HFFc6 (cell line): Measurements from ENCODE around the gene TPD52L1. TPM values are rescaled to one million over a fixed set of nuclear protein-coding genes. Genes with fewer than 3 reads are reported as not detected.

ENCODE experiments used
- DNase-seq: peaks from one replicate; pipeline ENCODE4 v3.0.0-alpha.2; 2018
- H3K27ac Mint-ChIP-seq: 2 replicates; pipeline ENCODE4 v1.8.0; 2020; ENCODE audit warnings: mild to moderate bottlenecking, mixed read lengths
- H3K27me3 Mint-ChIP-seq: 2 replicates; pipeline ENCODE4 v1.8.0; 2021; ENCODE audit warnings: mild to moderate bottlenecking, moderate library complexity, mixed read lengths; ENCODE audit not compliant: insufficient read depth
- H3K36me3 Mint-ChIP-seq: 2 replicates; pipeline ENCODE4 v1.8.0; 2021; ENCODE audit warnings: low read depth, mixed read lengths
- H3K4me1 Mint-ChIP-seq: 2 replicates; pipeline ENCODE4 v1.8.0; 2020; ENCODE audit warnings: low read depth, mixed read lengths
- H3K4me3 Mint-ChIP-seq: 2 replicates; pipeline ENCODE4 v1.8.0; 2020; ENCODE audit warnings: mild to moderate bottlenecking, moderate library complexity, mixed read lengths
- H3K9me3 Mint-ChIP-seq: 2 replicates; pipeline ENCODE4 v1.8.0; 2020; ENCODE audit warnings: mild to moderate bottlenecking, mixed read lengths
- total RNA-seq, 6 experiments: library from RNA; stranded (reverse); fragmentation: NEBNext Ultra II Directional; extraction: Animal tissue kit (Norgen Biotek cat#: 25700); gene quantifications; 2 replicates in 1 of 6; 3 replicates in 5 of 6; pipeline ENCODE4 v1.2.3, GENCODE V29; 2021
- TF ChIP-seq, protein P1 (sequence below): fragments of 200-600 bp; sonication (generic); IDR thresholded peaks from 2 replicates; pipeline ENCODE4 v1.5.0; 2021; ENCODE audit warnings: antibody characterized with exemption, mild to moderate bottlenecking

TPD52L1 gene
- total RNA-seq, 6 experiments from 2014 or later = 11.0 to 36.8 (median 11.7) TPM

DNA sequence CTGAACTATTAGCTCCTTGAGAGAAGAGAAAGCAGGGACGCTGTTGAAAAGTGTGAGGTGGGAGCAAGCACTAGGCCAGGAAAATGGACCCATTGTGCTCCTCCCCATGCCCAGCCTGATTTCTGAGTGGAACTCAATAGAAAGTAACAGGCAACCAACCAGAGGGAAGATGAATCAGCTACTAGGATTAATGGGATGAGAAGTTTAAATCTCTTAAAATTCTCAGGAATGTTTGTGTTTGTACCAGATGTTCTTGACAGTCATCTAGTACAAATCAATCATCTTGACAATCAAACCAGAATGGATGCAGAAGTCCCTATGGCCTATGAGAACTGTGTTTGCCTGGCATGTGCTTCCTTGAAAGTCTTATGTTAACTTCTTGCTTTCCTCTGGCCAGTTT, 99.3 kb downstream of the TPD52L1 start:
- H3K9me3 Mint-ChIP-seq = no peaks in the 10 kb centered on the region
- H3K27me3 Mint-ChIP-seq = no peaks in the 10 kb centered on the region; the same call in 1 of the 2 replicates
- H3K4me3 Mint-ChIP-seq = peak overlapping the region; percentile 26
- TF ChIP-seq, protein P1, sequence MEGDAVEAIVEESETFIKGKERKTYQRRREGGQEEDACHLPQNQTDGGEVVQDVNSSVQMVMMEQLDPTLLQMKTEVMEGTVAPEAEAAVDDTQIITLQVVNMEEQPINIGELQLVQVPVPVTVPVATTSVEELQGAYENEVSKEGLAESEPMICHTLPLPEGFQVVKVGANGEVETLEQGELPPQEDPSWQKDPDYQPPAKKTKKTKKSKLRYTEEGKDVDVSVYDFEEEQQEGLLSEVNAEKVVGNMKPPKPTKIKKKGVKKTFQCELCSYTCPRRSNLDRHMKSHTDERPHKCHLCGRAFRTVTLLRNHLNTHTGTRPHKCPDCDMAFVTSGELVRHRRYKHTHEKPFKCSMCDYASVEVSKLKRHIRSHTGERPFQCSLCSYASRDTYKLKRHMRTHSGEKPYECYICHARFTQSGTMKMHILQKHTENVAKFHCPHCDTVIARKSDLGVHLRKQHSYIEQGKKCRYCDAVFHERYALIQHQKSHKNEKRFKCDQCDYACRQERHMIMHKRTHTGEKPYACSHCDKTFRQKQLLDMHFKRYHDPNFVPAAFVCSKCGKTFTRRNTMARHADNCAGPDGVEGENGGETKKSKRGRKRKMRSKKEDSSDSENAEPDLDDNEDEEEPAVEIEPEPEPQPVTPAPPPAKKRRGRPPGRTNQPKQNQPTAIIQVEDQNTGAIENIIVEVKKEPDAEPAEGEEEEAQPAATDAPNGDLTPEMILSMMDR = no peak
- no peaks in the 10 kb centered on the region for H3K36me3 Mint-ChIP-seq
- H3K4me1 Mint-ChIP-seq = peaks cover 29% of the 10 kb centered on the region
- H3K27ac Mint-ChIP-seq = peak overlapping the region; percentile 59; the same call in 1 of the 2 replicates
- DNase-seq = no peak

DNA sequence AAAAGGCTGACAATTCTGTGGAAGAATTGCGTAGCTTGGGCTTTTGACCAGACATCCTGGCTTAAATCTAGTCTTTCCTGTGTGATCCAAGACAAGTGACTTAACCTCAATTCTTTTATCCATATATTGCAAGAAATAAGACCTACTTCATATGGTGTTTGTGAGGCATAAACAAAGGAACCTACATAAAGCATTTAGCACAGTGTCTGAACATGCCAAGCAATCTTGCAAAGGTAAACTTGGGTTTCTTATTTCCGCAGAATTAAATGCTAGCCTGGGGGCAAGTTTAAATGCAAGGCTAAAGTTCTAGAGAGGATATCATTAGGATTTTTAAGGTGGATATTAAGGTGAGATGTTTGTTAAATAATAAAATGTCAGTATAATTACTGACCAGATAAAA, 100.3 kb downstream of the TPD52L1 start:
- Mint-ChIP-seq H3K4me3 (no peak overlapping the region), H3K27ac (no peak overlapping the region), H3K9me3 (no peaks in the 10 kb centered on the region), H3K36me3 (no peaks in the 10 kb centered on the region), H3K27me3 (no peaks in the 10 kb centered on the region; the same call in 1 of the 2 replicates), H3K4me1 (peaks cover 29% of the 10 kb centered on the region)
- DNase-seq = no peak
- TF ChIP-seq, protein P1 = no peak

DNA sequence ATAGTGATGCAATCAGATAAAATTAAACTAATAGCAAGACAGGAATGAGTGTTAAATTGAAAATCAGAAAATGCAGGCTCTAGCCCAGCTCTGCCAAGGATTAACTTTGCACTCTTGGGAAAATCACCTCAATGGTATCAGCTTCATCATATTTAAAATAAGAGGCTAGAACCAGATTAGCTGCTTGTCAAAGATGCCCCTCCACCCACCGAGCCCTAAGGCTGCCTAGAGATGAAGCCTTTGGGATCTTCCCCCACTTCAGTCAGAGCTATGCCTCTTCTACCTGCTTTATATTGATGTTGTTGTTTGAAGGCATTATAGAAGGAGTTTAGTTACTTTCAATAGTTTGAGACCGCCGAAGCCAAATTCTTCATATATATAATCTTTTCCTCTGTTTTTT, 100.7 kb downstream of the TPD52L1 start:
- no peak overlapping the region for H3K27ac Mint-ChIP-seq

DNA sequence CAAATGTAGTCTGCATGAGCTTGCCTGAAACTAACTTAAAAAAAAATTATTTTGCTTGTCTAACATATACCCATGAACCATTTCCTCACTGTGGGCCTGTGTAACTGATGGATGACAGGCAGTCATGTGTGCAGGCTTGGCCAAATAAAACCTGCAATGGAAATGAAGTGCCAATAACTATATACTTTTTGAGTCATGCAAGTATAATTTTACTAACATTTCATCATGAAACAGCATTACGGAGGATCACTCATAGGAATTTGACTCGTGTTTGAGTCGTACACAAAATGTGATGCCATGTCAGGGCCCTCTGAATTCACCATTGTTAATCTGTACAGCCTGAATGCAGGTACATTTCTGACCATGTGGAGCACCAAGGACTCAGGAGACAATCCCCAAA, 101.6 kb downstream of the TPD52L1 start:
- Mint-ChIP-seq H3K9me3 (no peaks in the 10 kb centered on the region), H3K27ac (no peak overlapping the region), H3K36me3 (peaks cover 6% of the 10 kb centered on the region; the same call in 1 of the 2 replicates), H3K4me1 (peaks cover 43% of the 10 kb centered on the region), H3K27me3 (no peaks in the 10 kb centered on the region; the same call in 1 of the 2 replicates), H3K4me3 (no peak overlapping the region)
- DNase-seq = no peak
- TF ChIP-seq, protein P1 = no peak

More for the DNA sequence above, 100.7 kb downstream of the TPD52L1 start:
- TF ChIP-seq, protein P1 = no peak
- no peaks in the 10 kb centered on the region for H3K36me3 Mint-ChIP-seq
- no peak overlapping the region for H3K4me3 Mint-ChIP-seq
- H3K4me1 Mint-ChIP-seq = peaks cover 34% of the 10 kb centered on the region
- DNase-seq = no peak
- H3K9me3 Mint-ChIP-seq = no peaks in the 10 kb centered on the region
- no peaks in the 10 kb centered on the region; the same call in 1 of the 2 replicates for H3K27me3 Mint-ChIP-seq

DNA sequence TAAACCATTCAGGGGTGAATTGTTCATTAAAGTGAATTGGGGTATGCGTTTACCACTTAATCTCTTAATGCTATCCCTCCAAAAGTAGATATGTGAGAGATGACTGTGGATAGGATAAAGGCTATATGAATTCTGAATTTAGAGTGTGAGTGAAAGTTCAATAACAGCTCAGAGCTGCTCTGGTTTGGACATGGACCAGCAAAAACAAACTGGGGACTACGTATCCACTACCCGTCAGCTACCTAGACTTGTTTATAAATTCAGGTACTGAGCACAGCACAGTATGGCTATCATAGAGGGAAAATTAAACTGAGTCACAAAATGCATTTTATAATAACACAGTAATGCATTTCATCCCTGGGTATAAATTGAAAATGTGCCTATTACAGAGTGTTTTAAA, 103.8 kb downstream of the TPD52L1 start:
- H3K9me3 Mint-ChIP-seq = no peaks in the 10 kb centered on the region
- no peak for DNase-seq
- TF ChIP-seq, protein P1 = no peak
- H3K4me3 Mint-ChIP-seq = no peak overlapping the region
- H3K27me3 Mint-ChIP-seq = no peaks in the 10 kb centered on the region; the same call in 1 of the 2 replicates
- H3K27ac Mint-ChIP-seq = no peak overlapping the region
- peaks cover 6% of the 10 kb centered on the region; the same call in 1 of the 2 replicates for H3K36me3 Mint-ChIP-seq
- peaks cover 47% of the 10 kb centered on the region for H3K4me1 Mint-ChIP-seq
